H9 (cell line): ENCODE measurements around the gene ETV4. TPM values are rescaled to one million over a fixed set of nuclear protein-coding genes. Genes with fewer than 3 reads are reported as not detected.

Source experiments
- DNase-seq: peaks from one replicate; pipeline ENCODE4 v3.0.0-alpha.2; 2017
- H2AFZ ChIP-seq: one replicate; pipeline ENCODE4 v1.6.1; 2013; ENCODE audit warnings: mild to moderate bottlenecking, low read length, control low read depth, moderate library complexity
- H2AK5ac ChIP-seq: 2 replicates; pipeline ENCODE4 v1.6.1; 2013; ENCODE audit warnings: low read length, control low read depth, mixed read lengths; ENCODE audit not compliant: insufficient read length
- H2BK120ac ChIP-seq: one replicate; pipeline ENCODE4 v1.6.1; 2013; ENCODE audit warnings: low read depth, mild to moderate bottlenecking, low read length, control low read depth, inconsistent platforms; ENCODE audit not compliant: poor library complexity, severe bottlenecking
- H2BK12ac ChIP-seq: 2 replicates; pipeline ENCODE4 v1.6.1; 2013; ENCODE audit warnings: low read length, control low read depth, mixed read lengths, low read depth; ENCODE audit not compliant: insufficient read length
- H2BK15ac ChIP-seq: 2 replicates; pipeline ENCODE4 v1.6.1; 2013; ENCODE audit warnings: low read depth, low read length, control low read depth
- H2BK20ac ChIP-seq: one replicate; pipeline ENCODE4 v1.6.1; 2013; ENCODE audit warnings: low read depth, mild to moderate bottlenecking, low read length, control low read depth, inconsistent platforms; ENCODE audit not compliant: poor library complexity, severe bottlenecking
- H2BK5ac ChIP-seq: 2 replicates; pipeline ENCODE4 v1.6.1; 2013; ENCODE audit warnings: low read length, control low read depth, mixed read lengths; ENCODE audit not compliant: insufficient read length
- H3K14ac ChIP-seq: 2 replicates; pipeline ENCODE4 v1.6.1; 2013; ENCODE audit warnings: low read length, control low read depth; ENCODE audit not compliant: insufficient read depth
- H3K18ac ChIP-seq: 2 replicates; pipeline ENCODE4 v1.6.1; 2013; ENCODE audit warnings: low read depth, mild to moderate bottlenecking, mixed read lengths, low read length, control low read depth; ENCODE audit not compliant: insufficient read length
- H3K23ac ChIP-seq: 2 replicates; pipeline ENCODE4 v1.6.1; 2013; ENCODE audit warnings: low read length, control low read depth, mixed read lengths, low read depth; ENCODE audit not compliant: insufficient read length
- H3K23me2 ChIP-seq: 2 replicates; pipeline ENCODE4 v1.6.1; 2013; ENCODE audit warnings: low read depth, mild to moderate bottlenecking, mixed read lengths, low read length, control low read depth; ENCODE audit not compliant: insufficient read length, poor library complexity, severe bottlenecking
- H3K27ac ChIP-seq: 2 replicates; pipeline ENCODE4 v1.5.1; 2013; ENCODE audit warnings: low read length, control low read depth, mixed read lengths, low read depth; ENCODE audit not compliant: insufficient read length
- H3K27me3 ChIP-seq: 2 replicates; pipeline ENCODE4 v1.6.1; 2013; ENCODE audit warnings: low read length, control low read depth, inconsistent platforms; ENCODE audit not compliant: insufficient read depth
- H3K4ac ChIP-seq: 2 replicates; pipeline ENCODE4 v1.6.1; 2013; ENCODE audit warnings: low read depth, mild to moderate bottlenecking, control low read depth, inconsistent platforms, low read length, moderate library complexity
- H3K4me1 ChIP-seq: 2 replicates; pipeline ENCODE4 v1.6.1; 2013; ENCODE audit warnings: low read length, control low read depth, inconsistent platforms; ENCODE audit not compliant: insufficient read depth
- H3K4me2 ChIP-seq: 2 replicates; pipeline ENCODE4 v1.6.1; 2013; ENCODE audit warnings: low read length, control low read depth, mixed read lengths; ENCODE audit not compliant: insufficient read length, insufficient read depth
- H3K56ac ChIP-seq: 2 replicates; pipeline ENCODE4 v1.6.1; 2013; ENCODE audit warnings: low read depth, mild to moderate bottlenecking, mixed read lengths, low read length, control low read depth; ENCODE audit not compliant: insufficient read length
- H3K79me1 ChIP-seq: 2 replicates; pipeline ENCODE4 v1.6.1; 2013; ENCODE audit warnings: low read depth, mild to moderate bottlenecking, moderate library complexity, low read length, control low read depth, inconsistent platforms; ENCODE audit not compliant: insufficient read depth, poor library complexity, severe bottlenecking
- H3K79me2 ChIP-seq: 2 replicates; pipeline ENCODE4 v1.6.1; 2013; ENCODE audit warnings: low read length, control low read depth, inconsistent platforms; ENCODE audit not compliant: insufficient read depth
- H3K9ac ChIP-seq: 2 replicates; pipeline ENCODE4 v1.6.1; 2013; ENCODE audit warnings: low read length, control low read depth, mixed read lengths; ENCODE audit not compliant: insufficient read length; ENCODE audit errors: extremely low read depth
- H3K9me3 ChIP-seq: one replicate; pipeline ENCODE4 v1.6.1; 2013; ENCODE audit warnings: low read depth, low read length, inconsistent platforms; ENCODE audit not compliant: control insufficient read depth
- H3T11ph ChIP-seq: one replicate; pipeline ENCODE4 v1.6.1; 2013; ENCODE audit warnings: mild to moderate bottlenecking, low read length, control low read depth, inconsistent platforms
- H4K20me1 ChIP-seq: one replicate; pipeline ENCODE4 v1.6.1; 2013; ENCODE audit not compliant: control insufficient read depth, insufficient read length, insufficient read depth
- H4K5ac ChIP-seq: 2 replicates; pipeline ENCODE4 v1.6.1; 2013; ENCODE audit warnings: low read depth, mild to moderate bottlenecking, mixed read lengths, low read length, control low read depth; ENCODE audit not compliant: insufficient read length
- H4K8ac ChIP-seq: replicated peaks from 2 replicates; pipeline ENCODE4 v1.6.1; 2013; ENCODE audit warnings: low read length, control low read depth, mixed read lengths, low read depth; ENCODE audit not compliant: insufficient read length
- H4K91ac ChIP-seq: 2 replicates; pipeline ENCODE4 v1.6.1; 2013; ENCODE audit warnings: low read depth, mild to moderate bottlenecking, moderate library complexity, mixed read lengths, low read length, control low read depth; ENCODE audit not compliant: insufficient read length
- H3K27ac Mint-ChIP-seq, 3 experiments: 2 replicates in 2 of 3; 3 replicates in 1 of 3; pipeline ENCODE4 v1.8.0; 2020 to 2021; ENCODE audit warnings: mixed read lengths in 3 of 3, mild to moderate bottlenecking in 1 of 3, moderate library complexity in 1 of 3
- H3K27me3 Mint-ChIP-seq: 2 replicates; pipeline ENCODE4 v1.8.0; 2021; ENCODE audit warnings: low read depth, mild to moderate bottlenecking, moderate library complexity, mixed read lengths
- H3K36me3 Mint-ChIP-seq, 3 experiments: 2 replicates in 2 of 3; 3 replicates in 1 of 3; pipeline ENCODE4 v1.8.0; 2020 to 2021; ENCODE audit warnings: low read depth in 3 of 3, mixed read lengths in 3 of 3; ENCODE audit not compliant: insufficient read depth in 1 of 3
- H3K4me1 Mint-ChIP-seq, 2 experiments: 2 replicates each; pipeline ENCODE4 v1.8.0; 2020; ENCODE audit warnings: mixed read lengths in 2 of 2
- H3K4me3 Mint-ChIP-seq, 2 experiments: 2 replicates in 1 of 2; 3 replicates in 1 of 2; pipeline ENCODE4 v1.8.0; 2020 to 2021; ENCODE audit warnings: mild to moderate bottlenecking in 2 of 2, mixed read lengths in 2 of 2, moderate library complexity in 1 of 2
- H3K9me3 Mint-ChIP-seq, 2 experiments: 2 replicates in 1 of 2; 3 replicates in 1 of 2; pipeline ENCODE4 v1.8.0; 2020; ENCODE audit warnings: mild to moderate bottlenecking in 2 of 2, mixed read lengths in 2 of 2, moderate library complexity in 1 of 2
- WGBS: extraction: QIAGEN DNeasy Blood & Tissue Kit; methylation state at CpG from one replicate; pipeline ENCODE4 v1.1.7; 2013; ENCODE audit warnings: missing lambda C conversion rate, low lambda C conversion rate, mixed read lengths; ENCODE audit not compliant: insufficient read length; ENCODE audit errors: extremely low coverage; 5-methylcytosine and 5-hydroxymethylcytosine counted together
- total RNA-seq: library from RNA; stranded (reverse); gene quantifications from 2 replicates; pipeline ENCODE4 v1.2.1, GENCODE V29; 2021
- TF ChIP-seq, protein P1 (sequence below): fragments of 200-600 bp; sonication (generic); conservative IDR thresholded peaks from 3 replicates; pipeline ENCODE4 v1.8.0; 2021; ENCODE audit warnings: antibody characterized with exemption, mild to moderate bottlenecking

ETV4 gene
- total RNA-seq, 1 experiment from 2014 or later = 74.4 TPM

- H2BK120ac ChIP-seq = no peak overlapping the region
- DNase-seq = no peak
- H3K27ac ChIP-seq = no peak overlapping the region
- no peak overlapping the region for H3K23ac ChIP-seq
- no peak overlapping the region for H3K4me2 ChIP-seq
- H2AFZ ChIP-seq = no peak overlapping the region
- no peak overlapping the region for H2BK20ac ChIP-seq
- H3K4me1 Mint-ChIP-seq = peaks cover 37 to 41% of the 10 kb centered on the region in 2 experiments
- H3K14ac ChIP-seq = no peak overlapping the region
- H2BK5ac ChIP-seq = no peak overlapping the region
- no peaks in the 10 kb centered on the region for H4K20me1 ChIP-seq
- no peak overlapping the region for H3K56ac ChIP-seq
- H3K4me1 ChIP-seq = peaks cover 12% of the 10 kb centered on the region; the same call in 1 of the 2 replicates
- H3K9me3 Mint-ChIP-seq = peaks cover 0 to 5% of the 10 kb centered on the region in 2 experiments; a peak in 3 of 5 replicates
- no peak overlapping the region for H2BK15ac ChIP-seq
- H3K9me3 ChIP-seq = no peaks in the 10 kb centered on the region
- peaks cover 12% of the 10 kb centered on the region for H3K27me3 Mint-ChIP-seq
- peak overlapping the region in 1 of 2 experiments; percentile 57; a peak in 2 of 5 replicates for H3K4me3 Mint-ChIP-seq
- H2BK12ac ChIP-seq = no peak overlapping the region
- no peaks in the 10 kb centered on the region for H3K79me1 ChIP-seq
- no peak overlapping the region for H3K18ac ChIP-seq
- H3K23me2 ChIP-seq = no peaks in the 10 kb centered on the region
- peak overlapping the region in 2 of 3 experiments; percentile 6 to 60; a peak in 2 of 7 replicates for H3K27ac Mint-ChIP-seq
- H4K5ac ChIP-seq = no peak overlapping the region
- no peak overlapping the region for H3K9ac ChIP-seq
- H3T11ph ChIP-seq = no peak overlapping the region
- H3K79me2 ChIP-seq = no peaks in the 10 kb centered on the region
- H4K8ac ChIP-seq = no peak overlapping the region
- no peak overlapping the region for H4K91ac ChIP-seq
- WGBS = no CpG with 5 or more reads among the region's 2 CpGs
- no peaks in the 10 kb centered on the region for H3K27me3 ChIP-seq
- H3K36me3 Mint-ChIP-seq = peaks cover 0 to 4% (median 1%) of the 10 kb centered on the region in 3 experiments; a peak in 3 of 7 replicates
- no peak overlapping the region for H2AK5ac ChIP-seq
- TF ChIP-seq, protein P1, sequence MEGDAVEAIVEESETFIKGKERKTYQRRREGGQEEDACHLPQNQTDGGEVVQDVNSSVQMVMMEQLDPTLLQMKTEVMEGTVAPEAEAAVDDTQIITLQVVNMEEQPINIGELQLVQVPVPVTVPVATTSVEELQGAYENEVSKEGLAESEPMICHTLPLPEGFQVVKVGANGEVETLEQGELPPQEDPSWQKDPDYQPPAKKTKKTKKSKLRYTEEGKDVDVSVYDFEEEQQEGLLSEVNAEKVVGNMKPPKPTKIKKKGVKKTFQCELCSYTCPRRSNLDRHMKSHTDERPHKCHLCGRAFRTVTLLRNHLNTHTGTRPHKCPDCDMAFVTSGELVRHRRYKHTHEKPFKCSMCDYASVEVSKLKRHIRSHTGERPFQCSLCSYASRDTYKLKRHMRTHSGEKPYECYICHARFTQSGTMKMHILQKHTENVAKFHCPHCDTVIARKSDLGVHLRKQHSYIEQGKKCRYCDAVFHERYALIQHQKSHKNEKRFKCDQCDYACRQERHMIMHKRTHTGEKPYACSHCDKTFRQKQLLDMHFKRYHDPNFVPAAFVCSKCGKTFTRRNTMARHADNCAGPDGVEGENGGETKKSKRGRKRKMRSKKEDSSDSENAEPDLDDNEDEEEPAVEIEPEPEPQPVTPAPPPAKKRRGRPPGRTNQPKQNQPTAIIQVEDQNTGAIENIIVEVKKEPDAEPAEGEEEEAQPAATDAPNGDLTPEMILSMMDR = no peak
- no peak overlapping the region for H3K4ac ChIP-seq
Observed at GRCh38 chr17:43553573-43553972, 7.4 kb upstream of the ETV4 start.
